HTR-8/SVneo (cell line): Measurements from ENCODE around the gene NXPH1.

Source experiments
- DNase-seq: peaks from one replicate; pipeline ENCODE4 v3.0.0; 2011; ENCODE audit warnings: low spot score, mixed read lengths; ENCODE audit not compliant: insufficient read length
- FAIRE-seq: peaks from 2 replicates; lab custom pipeline; 2011; peaks lifted over from hg19 to GRCh38; lab: Jason Lieb, UNC

The NXPH1 gene

DNA sequence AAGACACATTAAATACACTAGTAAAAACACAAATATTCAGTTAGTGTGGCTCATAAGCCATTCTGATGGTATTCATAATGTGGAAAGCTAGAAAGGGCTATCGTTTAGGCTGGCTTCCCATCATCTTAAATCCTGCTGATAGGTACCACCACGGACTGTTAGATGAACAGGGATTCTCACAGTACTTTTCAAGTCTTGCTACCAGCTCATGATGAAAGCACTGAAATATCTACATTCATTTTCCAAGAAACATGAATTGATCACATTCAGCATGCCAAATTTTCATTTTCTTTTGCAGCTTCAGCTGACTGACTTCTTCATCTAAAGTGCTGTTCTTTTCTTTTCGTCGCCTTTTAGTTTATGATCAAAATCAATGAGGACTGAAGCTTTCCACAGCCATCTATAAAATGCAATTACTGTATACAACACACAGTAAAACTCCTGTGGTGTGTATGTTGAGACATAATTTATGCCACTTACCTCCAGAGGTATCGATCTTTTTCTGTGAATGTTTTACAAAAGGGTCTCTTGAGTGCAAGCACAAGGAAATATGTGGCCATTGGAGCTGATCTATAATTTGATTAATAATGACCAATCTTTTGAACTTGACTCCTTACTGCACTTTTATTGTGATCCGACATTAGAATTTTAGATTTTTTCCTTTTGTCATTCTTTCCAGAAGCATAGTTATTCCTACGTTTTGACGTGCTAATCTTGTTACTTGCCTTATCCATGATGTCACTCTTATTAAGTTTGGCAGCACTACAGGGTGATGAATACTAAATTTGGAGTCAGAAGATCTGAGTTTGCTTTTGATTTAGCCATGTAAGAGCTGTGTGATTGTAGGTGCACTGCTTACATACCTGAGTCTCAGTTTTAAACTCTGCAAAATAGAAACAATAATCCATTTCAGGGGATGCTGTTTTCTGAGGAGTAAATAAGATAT, 58.4 kb downstream of the NXPH1 start:
- DNase-seq, result no peak
- FAIRE-seq, result peak; percentile 16

DNA sequence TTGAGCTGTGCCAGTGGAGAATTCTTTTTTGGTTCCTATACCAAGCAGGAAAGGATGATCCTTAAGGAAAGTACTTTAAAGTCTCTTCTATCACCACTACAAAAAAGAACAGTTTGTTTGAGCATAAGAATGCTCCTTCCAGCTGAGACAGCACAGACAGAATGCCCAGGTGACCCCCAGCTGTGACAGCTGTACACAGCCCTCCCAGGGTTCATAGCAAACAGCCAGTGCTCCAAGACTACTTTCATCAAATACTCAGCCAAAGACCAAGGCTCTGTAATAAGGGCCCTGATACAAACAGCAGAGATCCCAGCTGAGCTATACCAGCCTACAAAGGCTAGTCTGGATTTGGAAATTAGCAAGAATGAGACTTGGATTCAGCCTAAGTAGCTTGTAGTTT, 65.7 kb downstream of the NXPH1 start:
- no peak for DNase-seq
- no peak for FAIRE-seq

DNA sequence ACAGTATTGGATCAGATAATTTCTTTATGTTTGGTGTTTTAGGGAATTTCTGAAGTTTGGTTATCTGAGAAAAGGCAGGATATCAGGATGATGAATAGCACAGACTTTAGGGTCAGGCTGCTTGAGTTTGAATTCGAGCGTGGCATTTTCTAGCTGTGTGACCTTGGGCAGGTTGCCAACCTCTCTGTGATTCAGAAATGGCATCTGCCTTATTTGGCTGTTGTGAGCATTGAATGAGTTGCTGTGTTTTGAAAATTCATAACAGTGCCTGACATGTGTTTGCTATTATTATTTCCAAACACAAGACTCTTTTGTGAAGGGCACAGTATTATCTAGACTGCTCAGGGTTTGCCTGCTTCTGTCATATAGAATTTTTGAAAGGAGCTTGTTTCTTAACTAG, 66.9 kb downstream of the NXPH1 start:
- FAIRE-seq, result no peak
- DNase-seq, result no peak

DNA sequence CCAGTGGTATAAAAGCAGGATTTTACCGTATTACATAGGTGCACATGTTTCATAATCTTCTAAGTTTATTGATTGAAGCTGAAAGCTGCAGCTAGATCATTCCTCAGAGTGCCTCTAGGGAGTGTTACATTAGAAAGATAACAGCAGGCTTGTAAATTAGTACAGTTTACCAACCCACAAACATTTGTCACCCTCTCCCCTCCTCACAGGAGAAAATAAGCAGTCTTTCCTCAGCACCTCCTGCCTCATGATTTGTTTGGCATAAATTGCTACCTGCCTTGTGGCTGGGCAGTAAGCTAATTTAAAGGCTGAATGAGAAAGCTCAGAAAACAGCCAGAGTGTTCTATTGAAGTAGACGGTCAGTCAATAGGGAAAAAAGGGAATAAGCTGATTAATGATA, 74.2 kb downstream of the NXPH1 start:
- DNase-seq (no peak), FAIRE-seq (no peak)

DNA sequence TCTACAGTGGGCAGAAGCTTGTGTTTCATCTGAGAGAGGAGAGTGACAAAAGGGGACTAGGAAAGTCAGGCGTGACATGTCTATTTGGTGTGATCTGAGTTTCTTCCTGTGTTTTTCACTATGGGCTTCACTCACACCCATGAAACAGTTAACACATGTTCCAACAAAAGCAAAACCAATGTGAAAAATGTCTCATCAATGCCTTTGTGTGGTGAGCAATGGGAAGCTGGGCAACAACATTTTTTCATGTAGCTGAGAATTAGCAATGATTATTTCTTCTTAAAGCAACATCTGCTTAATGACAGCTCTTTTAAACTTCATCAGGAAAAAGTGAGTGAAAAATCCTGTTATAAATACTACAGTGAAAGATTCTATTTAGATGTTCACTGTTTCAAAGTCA, 76.2 kb downstream of the NXPH1 start:
- DNase-seq (no peak), FAIRE-seq (no peak)

DNA sequence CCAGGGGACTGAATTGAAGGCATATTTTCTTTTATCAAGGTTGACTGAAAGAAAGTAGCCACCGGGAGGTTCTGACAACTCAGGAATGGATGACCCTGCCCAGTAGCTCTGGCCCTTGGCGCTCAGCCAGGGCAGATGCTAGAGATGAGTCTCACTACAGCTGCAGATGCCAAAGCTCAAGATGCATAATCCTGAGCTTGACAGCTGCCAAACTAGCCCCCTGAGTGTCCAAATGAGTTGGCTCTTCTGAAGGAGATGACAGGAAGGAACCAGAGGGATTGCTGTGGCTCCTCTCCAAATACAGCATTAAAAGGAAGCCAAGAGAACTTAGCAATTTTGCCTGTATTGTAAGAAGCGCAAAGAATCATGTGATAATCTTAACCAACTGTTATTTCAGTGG, 78.4 kb downstream of the NXPH1 start:
- DNase-seq, result no peak
- FAIRE-seq, result no peak

DNA sequence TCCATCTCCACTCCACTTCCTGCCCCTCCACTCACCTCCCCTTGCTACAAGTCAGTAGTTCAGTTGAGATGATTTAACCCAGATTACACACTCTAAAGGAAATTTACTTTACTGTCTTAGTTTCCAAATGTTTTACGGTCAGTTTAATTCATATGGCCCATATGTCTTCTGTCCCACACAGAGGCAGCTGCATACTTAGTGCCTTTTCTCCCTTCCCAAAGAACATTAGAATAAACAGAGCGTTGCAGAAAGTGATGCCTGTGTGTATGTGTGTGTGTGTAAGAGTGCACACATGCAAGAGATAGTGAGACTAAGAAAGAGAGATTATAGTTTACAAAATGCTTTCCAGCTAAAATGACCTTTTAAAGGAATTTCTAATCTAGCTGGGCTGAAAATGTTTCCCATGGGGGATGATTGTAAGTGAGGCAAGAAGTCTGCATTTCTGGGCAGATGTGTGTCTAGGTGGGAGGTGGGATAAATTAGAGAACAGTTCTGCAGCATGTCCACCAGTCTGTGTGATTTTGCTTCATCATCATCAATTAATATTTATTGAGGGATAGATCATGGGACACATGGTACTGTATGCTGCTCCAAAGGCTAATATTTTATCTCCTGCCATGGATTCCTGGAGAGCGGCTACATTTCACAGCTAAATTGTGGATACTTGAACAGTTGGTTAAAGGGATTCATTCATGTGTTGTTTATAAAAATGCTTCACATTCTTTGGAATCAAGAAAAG, 81.5 kb downstream of the NXPH1 start:
- FAIRE-seq (no peak), DNase-seq (no peak)

DNA sequence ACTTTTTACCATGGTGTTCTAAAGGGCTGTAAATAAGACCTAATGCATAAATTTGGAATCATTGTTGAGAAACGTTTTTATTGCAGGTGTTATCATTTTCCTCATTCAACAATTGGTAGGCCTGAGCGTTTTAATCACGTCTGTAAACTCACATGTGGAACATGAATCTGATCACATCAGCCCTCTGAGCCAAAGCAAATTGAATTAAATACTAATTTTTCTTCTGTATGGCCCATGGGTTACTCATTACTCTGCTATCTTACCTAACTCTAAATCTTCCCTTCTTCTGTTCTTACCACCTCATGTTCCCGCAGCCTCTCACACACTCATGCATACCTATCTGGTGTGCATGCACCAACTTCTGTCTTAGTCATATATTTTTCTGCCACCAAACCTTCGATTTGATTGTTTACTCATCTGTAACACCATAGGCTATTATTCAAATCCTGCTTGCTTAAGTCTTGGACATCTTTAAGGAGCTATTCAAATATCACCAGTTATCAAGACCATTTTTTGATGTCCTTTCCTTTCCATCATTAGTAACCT, 82.3 kb downstream of the NXPH1 start:
- DNase-seq, result no peak
- no peak for FAIRE-seq

DNA sequence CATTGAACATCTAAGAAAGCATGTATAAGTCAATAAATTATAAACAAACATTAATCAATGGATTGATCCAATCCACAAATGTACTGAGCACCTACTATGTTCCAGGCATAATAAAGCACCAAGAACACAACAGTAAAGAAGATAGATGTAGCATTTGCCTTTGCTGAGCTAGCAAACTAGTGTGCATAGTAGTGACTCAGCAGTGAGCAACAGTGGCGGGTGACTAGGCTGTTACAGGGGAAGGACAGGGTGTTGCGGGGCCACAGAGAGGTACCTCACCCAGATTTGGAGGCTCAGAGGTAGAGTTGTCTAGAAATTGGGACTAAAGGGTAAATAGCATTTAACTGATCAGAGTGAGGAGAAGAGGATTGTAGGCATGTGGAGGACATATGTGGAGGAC, 83.6 kb downstream of the NXPH1 start:
- DNase-seq (no peak), FAIRE-seq (peak; percentile 4)

DNA sequence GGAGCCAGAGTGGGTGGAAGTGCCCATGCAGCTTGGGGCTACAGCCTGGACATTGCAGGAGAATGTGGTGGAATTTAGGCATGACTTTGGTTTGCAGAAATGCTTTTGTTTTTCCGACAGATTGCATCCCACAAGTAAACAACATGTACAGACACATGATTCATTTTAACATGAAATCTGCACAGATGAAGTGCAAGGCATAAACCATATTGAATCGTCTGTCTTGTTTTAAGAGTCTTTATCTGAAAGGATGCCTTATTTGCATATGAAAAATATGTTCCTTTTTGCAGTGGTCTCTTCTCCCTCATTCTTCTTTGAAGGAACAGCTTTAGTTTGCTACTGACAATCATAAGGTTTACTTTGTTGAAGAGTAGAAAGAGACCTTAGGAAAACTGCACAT, 94.9 kb downstream of the NXPH1 start:
- DNase-seq, result no peak
- FAIRE-seq, result no peak

DNA sequence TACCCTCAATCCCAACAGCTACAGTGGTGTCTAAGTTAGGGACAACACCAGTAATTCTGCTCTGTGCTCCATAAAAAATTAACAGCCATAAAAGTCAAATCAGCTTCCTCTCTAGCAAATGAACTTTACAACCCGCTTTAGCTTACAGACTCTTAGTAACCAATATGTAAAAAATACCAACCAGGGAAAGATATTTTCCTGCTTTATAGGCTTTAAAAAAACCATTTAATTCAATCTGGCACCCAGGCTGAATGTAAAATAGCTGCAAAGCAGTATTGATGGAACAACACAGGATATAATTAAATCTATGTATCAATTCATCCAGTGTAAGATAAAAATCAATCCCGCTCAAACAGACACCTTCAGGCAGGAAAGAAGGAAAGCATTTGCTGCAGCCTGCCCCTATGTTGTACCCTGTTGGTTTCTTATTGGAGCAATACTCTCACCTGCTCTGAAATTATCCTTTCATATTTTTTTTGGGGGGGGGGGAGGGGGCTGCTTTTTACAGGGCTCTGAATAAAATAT, 98.6 kb downstream of the NXPH1 start:
- no peak for FAIRE-seq
- no peak for DNase-seq

DNA sequence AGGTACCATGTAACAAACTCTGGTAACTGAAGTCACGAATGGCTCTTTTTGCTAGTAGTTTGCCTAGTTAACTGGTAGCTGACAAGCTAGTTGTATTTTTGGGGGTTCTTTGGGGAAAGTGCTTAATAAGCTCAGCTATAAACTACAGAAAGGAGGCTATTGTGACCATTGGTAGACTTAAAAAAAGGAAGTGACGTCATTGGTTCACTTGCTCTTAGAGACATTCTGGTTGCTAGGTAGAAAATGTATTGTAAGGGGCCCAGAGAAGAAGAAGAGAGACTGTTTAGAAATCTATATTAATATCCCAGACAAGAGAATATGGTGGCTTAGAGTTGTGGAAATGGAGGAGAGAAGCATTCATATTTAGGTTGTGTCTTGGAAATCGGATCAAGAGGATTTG, 103.0 kb downstream of the NXPH1 start:
- no peak for FAIRE-seq
- no peak for DNase-seq

DNA sequence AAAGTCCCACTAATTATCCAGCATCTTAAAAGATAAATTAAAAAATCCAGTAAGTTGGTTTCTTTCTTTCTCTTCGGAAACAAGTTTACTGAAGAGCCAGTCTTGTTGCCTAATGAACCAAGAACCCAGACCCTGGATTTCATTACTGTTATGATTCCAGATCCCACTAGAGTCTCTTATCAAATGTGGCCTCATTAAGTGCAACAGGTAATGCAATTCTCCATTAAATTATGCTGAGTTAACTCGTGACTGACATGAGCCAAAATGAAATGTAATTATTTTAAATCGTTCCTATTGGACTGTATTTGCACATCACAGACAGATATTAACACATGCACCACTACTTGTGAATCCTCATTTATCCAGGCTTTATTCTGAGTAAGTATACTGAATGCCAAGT, 115.6 kb downstream of the NXPH1 start:
- DNase-seq, result no peak
- no peak for FAIRE-seq

DNA sequence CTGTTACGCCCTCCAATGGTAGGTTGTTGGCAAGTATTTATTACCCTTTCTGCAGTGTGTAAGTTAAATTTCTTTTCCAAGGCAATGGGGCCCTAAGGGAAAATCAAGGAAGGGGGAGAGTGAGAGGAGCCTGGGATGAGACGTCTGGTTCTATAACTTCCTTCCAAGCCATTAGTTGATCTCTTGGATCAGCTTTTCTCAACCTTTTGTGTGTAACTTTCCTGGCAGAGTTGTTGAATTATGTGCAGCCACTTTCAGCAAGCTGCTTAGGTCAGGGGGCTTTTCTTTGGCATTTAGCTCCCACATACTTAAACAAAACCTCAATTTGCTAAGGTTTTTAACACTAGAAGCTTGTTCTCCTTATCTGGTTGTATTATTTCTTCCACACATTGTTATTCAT, 127.1 kb downstream of the NXPH1 start:
- no peak for FAIRE-seq

DNA sequence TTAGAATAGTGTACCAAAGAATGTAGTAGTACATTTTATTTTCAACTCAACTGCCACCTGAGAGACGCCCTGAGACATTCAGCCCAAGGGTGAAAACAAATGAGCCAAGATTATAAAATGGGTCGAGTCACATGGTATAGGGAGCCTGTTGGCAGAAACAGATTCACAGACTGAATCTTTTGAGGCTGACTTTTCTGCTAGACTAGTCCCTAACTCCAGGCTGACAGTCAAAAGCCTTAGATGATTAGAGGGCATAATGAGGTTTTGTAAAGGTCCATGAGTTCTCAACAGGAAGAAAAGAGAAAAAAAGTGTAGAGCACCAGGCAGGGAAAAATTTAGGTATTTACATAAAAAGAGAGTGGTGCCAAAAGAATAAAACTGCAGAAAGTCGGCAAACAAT, 128.0 kb downstream of the NXPH1 start:
- FAIRE-seq, result no peak
- DNase-seq, result no peak

More for the DNA sequence above, 127.1 kb downstream of the NXPH1 start:
- no peak for DNase-seq

DNA sequence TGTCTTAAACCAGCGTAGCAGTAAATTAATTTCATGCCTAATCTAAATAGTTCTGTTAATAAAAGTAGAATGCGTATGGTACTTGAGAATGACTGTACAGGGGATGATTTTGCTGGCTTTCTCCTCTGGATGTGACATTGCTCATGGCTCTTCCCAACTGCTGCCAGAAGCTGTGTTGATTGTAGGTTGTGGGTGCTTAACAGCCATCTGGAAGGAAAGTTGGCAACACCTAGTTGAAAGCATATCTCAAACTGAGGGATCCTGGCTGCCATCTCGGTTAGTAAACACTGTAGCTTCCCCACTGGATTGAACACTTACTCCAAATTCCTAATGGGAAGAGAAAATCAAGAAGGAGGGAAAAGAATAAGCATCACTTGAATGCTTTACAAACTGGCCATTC, 130.9 kb downstream of the NXPH1 start:
- DNase-seq (no peak), FAIRE-seq (no peak)

DNA sequence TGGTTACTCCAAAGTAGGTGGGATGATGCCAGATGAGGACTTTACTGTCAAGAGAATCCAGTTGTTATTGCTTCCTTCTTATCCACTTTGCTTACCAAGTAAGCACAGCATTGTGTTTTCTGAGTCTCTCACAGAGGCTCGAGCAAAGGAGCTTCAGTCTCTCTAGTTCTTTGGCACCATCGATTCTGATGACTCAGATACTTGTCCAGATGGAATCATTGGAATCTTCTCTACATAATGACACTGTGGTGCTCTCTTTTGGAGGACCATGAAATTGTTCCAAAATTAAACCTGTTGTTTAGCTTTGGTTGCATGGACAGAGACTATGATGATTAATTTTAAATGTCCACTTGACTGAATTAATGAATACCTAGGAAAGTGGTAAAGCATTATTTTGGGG, 132.6 kb downstream of the NXPH1 start:
- no peak for FAIRE-seq
- DNase-seq, result no peak

DNA sequence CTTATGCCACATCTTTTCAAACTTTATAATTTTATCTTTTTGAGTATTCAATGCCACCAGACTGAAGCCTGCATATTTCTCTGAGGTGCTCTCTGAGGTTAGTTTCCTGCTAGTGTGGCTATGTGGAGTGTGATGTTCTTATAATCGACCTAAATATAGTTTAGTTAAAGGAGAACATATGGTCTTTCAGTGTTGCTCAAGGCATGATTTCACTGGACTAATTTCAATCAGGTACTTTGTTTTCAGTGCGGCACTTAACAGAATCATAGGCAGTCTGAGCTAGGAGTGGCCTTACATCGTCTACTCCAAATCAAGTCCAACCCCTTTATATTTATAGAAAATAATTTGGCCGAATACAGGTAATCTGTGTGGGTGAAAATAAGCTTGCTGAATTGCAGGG, 134.2 kb downstream of the NXPH1 start:
- no peak for DNase-seq
- FAIRE-seq, result no peak

DNA sequence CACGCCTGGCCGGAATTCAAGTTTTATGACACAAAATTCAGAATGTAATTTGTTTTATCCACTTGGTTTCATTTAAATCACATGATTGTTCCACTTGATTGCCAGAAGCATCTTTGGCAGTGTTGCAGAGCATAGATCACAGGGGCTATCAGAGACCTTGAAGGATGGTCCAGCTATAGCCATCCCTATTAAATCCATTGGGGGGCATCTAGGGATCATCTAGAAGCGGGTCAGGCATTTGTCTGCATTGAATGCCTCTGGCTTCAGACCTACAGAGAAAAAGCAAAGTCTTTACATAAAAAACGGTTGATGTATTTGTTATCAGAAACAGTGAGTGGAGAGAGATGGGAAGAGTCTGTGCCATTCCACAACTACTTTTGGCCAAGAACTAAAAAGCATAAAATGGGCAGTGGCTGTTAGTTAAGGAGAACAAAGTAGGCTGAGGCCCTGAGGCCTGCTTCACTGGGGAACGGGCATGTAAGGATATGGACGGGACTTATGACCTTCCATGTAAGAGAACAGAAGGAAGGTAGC, 146.3 kb downstream of the NXPH1 start:
- FAIRE-seq (no peak), DNase-seq (no peak)

DNA sequence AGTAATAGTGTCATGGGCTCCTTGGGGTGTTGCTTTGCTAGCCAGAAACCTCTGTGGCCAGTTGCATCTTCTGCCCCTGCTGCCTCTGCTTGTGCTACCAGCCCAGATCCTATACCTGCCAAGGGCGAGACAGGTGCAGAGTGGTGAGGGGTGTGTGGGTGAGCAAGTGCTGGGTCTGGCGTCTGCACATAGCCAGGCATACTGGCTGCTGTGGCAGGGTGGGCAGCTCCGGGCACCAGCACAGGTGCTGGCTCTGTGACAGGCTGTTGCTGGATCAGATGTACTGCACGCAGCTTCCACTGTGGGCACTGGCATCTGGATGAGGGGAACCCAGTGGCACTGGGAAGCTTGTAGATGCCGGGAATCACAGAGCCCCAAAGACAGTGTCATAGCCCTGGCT, 148.4 kb downstream of the NXPH1 start:
- no peak for FAIRE-seq
- DNase-seq, result no peak

DNA sequence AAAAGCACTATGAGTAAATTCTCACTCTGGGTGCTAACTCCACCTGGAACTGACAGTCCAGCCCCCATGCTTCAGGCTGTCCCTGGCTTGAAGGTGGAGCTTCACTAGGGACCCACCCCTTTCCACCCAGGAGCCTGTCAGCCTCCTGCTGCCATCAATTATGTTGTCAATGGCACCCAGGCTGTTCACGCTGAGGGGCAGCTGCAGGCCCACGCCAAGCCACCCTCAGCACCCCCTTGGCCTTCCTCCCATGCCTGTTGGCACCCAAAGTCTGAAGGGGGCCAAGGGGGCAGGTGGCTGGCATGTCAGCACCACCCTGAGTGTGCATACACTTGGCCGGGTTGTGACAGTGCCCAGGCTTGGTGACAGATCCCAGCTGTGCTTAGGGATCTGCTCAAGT, 149.3 kb downstream of the NXPH1 start:
- DNase-seq (no peak), FAIRE-seq (no peak)
